LoVo (cell line): ENCODE data around the gene RPS19BP1.

Experiments
- DNase-seq: peaks from one replicate; pipeline ENCODE4 v3.0.0-alpha.2; 2016; ENCODE audit warnings: low spot score

The RPS19BP1 gene

GRCh38 chr22:39532215-39533073, at the start of gene RPS19BP1:
Gene RPS19BP1, minus strand, starts transcription at chr22:39532748. Its CDS starts 10 bp downstream, at chr22:39532738.
- peak; percentile 100 for DNase-seq

GRCh38 chr22:39581303-39581702, 48.8 kb upstream of the RPS19BP1 start:
- DNase-seq, result no peak

GRCh38 chr22:39580795-39581194, 48.2 kb upstream of the RPS19BP1 start:
- no peak for DNase-seq

- DNase-seq, result no peak
Observed at GRCh38 chr22:39580006-39580441, 47.5 kb upstream of the RPS19BP1 start.

- DNase-seq, result no peak
Observed at GRCh38 chr22:39577900-39578299, 45.4 kb upstream of the RPS19BP1 start.

- no peak for DNase-seq
Observed at GRCh38 chr22:39577366-39577765, 44.8 kb upstream of the RPS19BP1 start.

- DNase-seq, result no peak
Observed at GRCh38 chr22:39576027-39576426, 43.5 kb upstream of the RPS19BP1 start.

- DNase-seq, result no peak
Observed at GRCh38 chr22:39575552-39575825, 42.9 kb upstream of the RPS19BP1 start.

- DNase-seq, result peak; percentile 65
Observed at GRCh38 chr22:39574779-39575551, 42.4 kb upstream of the RPS19BP1 start.

- no peak for DNase-seq
Observed at GRCh38 chr22:39571538-39571937, 39.0 kb upstream of the RPS19BP1 start.

GRCh38 chr22:39570665-39571064, 38.1 kb upstream of the RPS19BP1 start, which contains the start of gene CACNA1I:
Gene CACNA1I, plus strand, starts transcription at chr22:39570753. Its CDS starts 0 bp downstream, at chr22:39570753.
- DNase-seq, result no peak

- no peak for DNase-seq
Observed at GRCh38 chr22:39570226-39570625, 37.7 kb upstream of the RPS19BP1 start.

GRCh38 chr22:39569066-39569465, 36.5 kb upstream of the RPS19BP1 start:
- DNase-seq, result no peak

GRCh38 chr22:39568278-39568981, 35.9 kb upstream of the RPS19BP1 start:
- DNase-seq, result no peak

GRCh38 chr22:39567135-39567946, 34.8 kb upstream of the RPS19BP1 start:
- no peak for DNase-seq

- DNase-seq, result no peak
Observed at GRCh38 chr22:39565414-39565944, 32.9 kb upstream of the RPS19BP1 start.

- no peak for DNase-seq
Observed at GRCh38 chr22:39563571-39564428, 31.3 kb upstream of the RPS19BP1 start.

GRCh38 chr22:39562839-39563489, 30.4 kb upstream of the RPS19BP1 start:
- DNase-seq, result no peak

GRCh38 chr22:39560127-39560526, 27.6 kb upstream of the RPS19BP1 start:
- no peak for DNase-seq
